HepG2 (cell line): Measurements from ENCODE around the gene ABHD17A. TPM values are rescaled to one million over a fixed set of nuclear protein-coding genes. Genes with fewer than 3 reads are reported as not detected.

Source experiments
- BORCS8-MEF2B ChIP-seq: sonication (generic); formaldehyde crosslinking; IDR thresholded peaks from 2 replicates; pipeline ENCODE4 v1.8.0; 2022; ENCODE audit warnings: mild to moderate bottlenecking, missing genetic modification reagents
- HOXA3 ChIP-seq: sonication (generic); formaldehyde crosslinking; IDR thresholded peaks from 2 replicates; pipeline ENCODE4 v1.5.0; 2020; ENCODE audit warnings: missing genetic modification reagents
- ISX ChIP-seq: sonication (generic); formaldehyde crosslinking; conservative IDR thresholded peaks from 2 replicates; pipeline ENCODE4 v1.5.0; 2020; ENCODE audit warnings: missing genetic modification reagents
- MYC ChIP-seq: sonication (generic); formaldehyde crosslinking; IDR thresholded peaks from 2 replicates; pipeline ENCODE4 v1.9.0; 2021; ENCODE audit warnings: missing genetic modification reagents, borderline replicate concordance
- RAD21 ChIP-seq: fragments of 450-650 bp; formaldehyde crosslinking; IDR thresholded peaks from 2 replicates; pipeline ENCODE4 v1.5.0; 2020; ENCODE audit warnings: mild to moderate bottlenecking
- SAFB2 ChIP-seq: sonication (generic); formaldehyde crosslinking; IDR thresholded peaks from 2 replicates; pipeline ENCODE4 v1.5.1; 2020; ENCODE audit warnings: missing genetic modification reagents, low read depth, mild to moderate bottlenecking, borderline replicate concordance
- TOE1 ChIP-seq: sonication (generic); formaldehyde crosslinking; IDR thresholded peaks from 2 replicates; pipeline ENCODE4 v1.4.0; 2020; ENCODE audit warnings: mild to moderate bottlenecking, missing genetic modification reagents
- ZC3H13 ChIP-seq: sonication (generic); formaldehyde crosslinking; IDR thresholded peaks from 2 replicates; pipeline ENCODE4 v1.8.1; 2023; ENCODE audit warnings: mild to moderate bottlenecking, missing genetic modification reagents, moderate library complexity
- ZIK1 ChIP-seq: sonication (generic); formaldehyde crosslinking; IDR thresholded peaks from 2 replicates; pipeline ENCODE4 v1.5.0; 2020; ENCODE audit warnings: mild to moderate bottlenecking, low read depth, missing genetic modification reagents, borderline replicate concordance
- ZNF772 ChIP-seq: sonication (generic); formaldehyde crosslinking; IDR thresholded peaks from 2 replicates; pipeline ENCODE4 v1.5.0; 2020; ENCODE audit warnings: mild to moderate bottlenecking, missing genetic modification reagents
- ZNF781 ChIP-seq: sonication (generic); formaldehyde crosslinking; IDR thresholded peaks from 2 replicates; pipeline ENCODE4 v1.5.1; 2020; ENCODE audit warnings: borderline replicate concordance, mild to moderate bottlenecking, missing genetic modification reagents; ENCODE audit errors: not compliant biosample characterization
- ZSCAN31 ChIP-seq: sonication (generic); formaldehyde crosslinking; IDR thresholded peaks from 2 replicates; pipeline ENCODE4 v1.5.0; 2020; ENCODE audit warnings: low read depth, mild to moderate bottlenecking, missing genetic modification reagents
- ZZZ3 ChIP-seq: sonication (generic); formaldehyde crosslinking; IDR thresholded peaks from 2 replicates; pipeline ENCODE4 v1.4.0; 2020; ENCODE audit warnings: missing genetic modification reagents, mild to moderate bottlenecking, borderline replicate concordance
- polyA plus RNA-seq, 8 experiments: library from polyadenylated mRNA; depleted of rRNA in 3 of 8; stranded (reverse) in 7 of 8; unstranded in 1 of 8; fragments of >200 nt; fragmentation: Illumina TruSeq in 4 of 8; extraction: Trizol in 4 of 8; gene quantifications; 2 replicates each; pipeline versions ENCODE4 v1.2.1 to v1.2.3, GENCODE V29; 2011 to 2016; ENCODE audit warnings: low read depth in 4 of 8, missing spikeins in 1 of 8, mixed read lengths in 1 of 8; ENCODE audit not compliant: insufficient read depth in 1 of 8
- total RNA-seq, 5 experiments: library from RNA; depleted of rRNA; stranded (reverse); fragments of >200 nt; fragmentation: Illumina TruSeq; extraction: Trizol; gene quantifications; 2 replicates each; pipeline ENCODE4 v1.2.3, GENCODE V29; 2016; ENCODE audit warnings: low read depth in 1 of 5
- TF ChIP-seq, protein P1 (sequence below): sonication (generic); formaldehyde crosslinking; IDR thresholded peaks from 2 replicates; pipeline ENCODE4 v1.9.0; 2021; ENCODE audit warnings: missing genetic modification reagents, mild to moderate bottlenecking, borderline replicate concordance
- TF ChIP-seq, protein P2 (sequence below): sonication (generic); formaldehyde crosslinking; IDR thresholded peaks from 2 replicates; pipeline ENCODE4 v1.4.0; 2020; ENCODE audit warnings: missing genetic modification reagents, mild to moderate bottlenecking, borderline replicate concordance
- TF ChIP-seq, protein P3 (sequence below): sonication (generic); formaldehyde crosslinking; IDR thresholded peaks from 2 replicates; pipeline ENCODE4 v1.5.1; 2020; ENCODE audit warnings: missing genetic modification reagents, mild to moderate bottlenecking, borderline replicate concordance
- TF ChIP-seq, protein P4 (sequence below): sonication (generic); formaldehyde crosslinking; IDR thresholded peaks from 2 replicates; pipeline ENCODE4 v1.4.0; 2020; ENCODE audit warnings: missing genetic modification reagents, borderline replicate concordance
- TF ChIP-seq, protein P5 (sequence below): sonication (generic); formaldehyde crosslinking; IDR thresholded peaks from 2 replicates; pipeline ENCODE4 v1.4.0; 2020; ENCODE audit warnings: mild to moderate bottlenecking, missing genetic modification reagents, borderline replicate concordance

ABHD17A gene
- total and polyA plus RNA-seq, 2 of the 13 experiments (the other 11 are each of a cell fraction or from before 2014, with no cell fraction given), result 27.7 to 40.8 TPM

DNA sequence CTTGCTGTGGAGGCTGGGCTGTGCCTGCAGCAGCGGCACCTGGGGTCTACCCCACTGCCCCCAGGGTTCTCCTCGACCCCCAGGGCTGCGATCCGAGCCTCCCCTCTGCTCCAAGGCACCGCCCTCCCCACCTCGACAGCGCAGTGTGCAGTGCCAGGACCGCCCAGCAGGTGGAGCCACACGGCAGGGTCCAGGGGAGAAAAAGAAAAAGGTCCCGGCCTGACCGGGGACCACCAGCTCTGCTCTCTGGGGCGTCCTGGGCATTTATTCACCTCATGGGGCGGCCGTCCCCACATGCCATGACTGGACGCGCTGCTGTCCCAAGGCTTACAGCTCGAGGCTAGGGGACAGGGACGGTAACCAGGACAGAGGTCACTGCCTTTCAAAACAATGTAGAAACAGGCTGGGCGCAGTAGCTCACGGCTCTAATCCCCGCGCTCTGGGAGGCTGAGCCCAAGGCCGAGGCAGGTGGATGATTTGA lies 47.6 kb downstream of the ABHD17A start (continued):
- TF ChIP-seq ZNF781 (CRISPR knock-in tag) (peak; percentile 40), ZNF772 (CRISPR knock-in tag) (peak; percentile 45; the same call in 1 of the 2 replicates), ZIK1 (CRISPR knock-in tag) (no peak), TOE1 (CRISPR knock-in tag) (no peak), ZC3H13 (CRISPR knock-in tag) (no peak), ZZZ3 (CRISPR knock-in tag) (no peak), MYC (no peak), ISX (no peak), ZSCAN31 (CRISPR knock-in tag) (peak; percentile 66; the same call in 1 of the 2 replicates), RAD21 (CRISPR knock-in tag) (peak; percentile 74), BORCS8-MEF2B (CRISPR knock-in tag) (peak; percentile 27; the same call in 1 of the 2 replicates), HOXA3 (CRISPR knock-in tag) (0 out of 2 replicates have a peak, but pooled peaks have one; percentile 33), SAFB2 (no peak)
- TF ChIP-seq, protein P1, sequence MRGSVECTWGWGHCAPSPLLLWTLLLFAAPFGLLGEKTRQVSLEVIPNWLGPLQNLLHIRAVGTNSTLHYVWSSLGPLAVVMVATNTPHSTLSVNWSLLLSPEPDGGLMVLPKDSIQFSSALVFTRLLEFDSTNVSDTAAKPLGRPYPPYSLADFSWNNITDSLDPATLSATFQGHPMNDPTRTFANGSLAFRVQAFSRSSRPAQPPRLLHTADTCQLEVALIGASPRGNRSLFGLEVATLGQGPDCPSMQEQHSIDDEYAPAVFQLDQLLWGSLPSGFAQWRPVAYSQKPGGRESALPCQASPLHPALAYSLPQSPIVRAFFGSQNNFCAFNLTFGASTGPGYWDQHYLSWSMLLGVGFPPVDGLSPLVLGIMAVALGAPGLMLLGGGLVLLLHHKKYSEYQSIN (CRISPR knock-in tag), result no peak
- TF ChIP-seq, protein P2, sequence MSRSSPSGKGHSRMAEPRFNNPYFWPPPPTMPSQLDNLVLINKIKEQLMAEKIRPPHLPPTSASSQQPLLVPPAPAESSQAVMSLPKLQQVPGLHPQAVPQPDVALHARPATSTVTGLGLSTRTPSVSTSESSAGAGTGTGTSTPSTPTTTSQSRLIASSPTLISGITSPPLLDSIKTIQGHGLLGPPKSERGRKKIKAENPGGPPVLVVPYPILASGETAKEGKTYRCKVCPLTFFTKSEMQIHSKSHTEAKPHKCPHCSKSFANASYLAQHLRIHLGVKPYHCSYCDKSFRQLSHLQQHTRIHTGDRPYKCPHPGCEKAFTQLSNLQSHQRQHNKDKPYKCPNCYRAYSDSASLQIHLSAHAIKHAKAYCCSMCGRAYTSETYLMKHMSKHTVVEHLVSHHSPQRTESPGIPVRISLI (CRISPR knock-in tag), result no peak
- TF ChIP-seq, protein P3, sequence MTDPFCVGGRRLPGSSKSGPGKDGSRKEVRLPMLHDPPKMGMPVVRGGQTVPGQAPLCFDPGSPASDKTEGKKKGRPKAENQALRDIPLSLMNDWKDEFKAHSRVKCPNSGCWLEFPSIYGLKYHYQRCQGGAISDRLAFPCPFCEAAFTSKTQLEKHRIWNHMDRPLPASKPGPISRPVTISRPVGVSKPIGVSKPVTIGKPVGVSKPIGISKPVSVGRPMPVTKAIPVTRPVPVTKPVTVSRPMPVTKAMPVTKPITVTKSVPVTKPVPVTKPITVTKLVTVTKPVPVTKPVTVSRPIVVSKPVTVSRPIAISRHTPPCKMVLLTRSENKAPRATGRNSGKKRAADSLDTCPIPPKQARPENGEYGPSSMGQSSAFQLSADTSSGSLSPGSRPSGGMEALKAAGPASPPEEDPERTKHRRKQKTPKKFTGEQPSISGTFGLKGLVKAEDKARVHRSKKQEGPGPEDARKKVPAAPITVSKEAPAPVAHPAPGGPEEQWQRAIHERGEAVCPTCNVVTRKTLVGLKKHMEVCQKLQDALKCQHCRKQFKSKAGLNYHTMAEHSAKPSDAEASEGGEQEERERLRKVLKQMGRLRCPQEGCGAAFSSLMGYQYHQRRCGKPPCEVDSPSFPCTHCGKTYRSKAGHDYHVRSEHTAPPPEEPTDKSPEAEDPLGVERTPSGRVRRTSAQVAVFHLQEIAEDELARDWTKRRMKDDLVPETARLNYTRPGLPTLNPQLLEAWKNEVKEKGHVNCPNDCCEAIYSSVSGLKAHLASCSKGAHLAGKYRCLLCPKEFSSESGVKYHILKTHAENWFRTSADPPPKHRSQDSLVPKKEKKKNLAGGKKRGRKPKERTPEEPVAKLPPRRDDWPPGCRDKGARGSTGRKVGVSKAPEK, result no peak
- TF ChIP-seq, protein P4, sequence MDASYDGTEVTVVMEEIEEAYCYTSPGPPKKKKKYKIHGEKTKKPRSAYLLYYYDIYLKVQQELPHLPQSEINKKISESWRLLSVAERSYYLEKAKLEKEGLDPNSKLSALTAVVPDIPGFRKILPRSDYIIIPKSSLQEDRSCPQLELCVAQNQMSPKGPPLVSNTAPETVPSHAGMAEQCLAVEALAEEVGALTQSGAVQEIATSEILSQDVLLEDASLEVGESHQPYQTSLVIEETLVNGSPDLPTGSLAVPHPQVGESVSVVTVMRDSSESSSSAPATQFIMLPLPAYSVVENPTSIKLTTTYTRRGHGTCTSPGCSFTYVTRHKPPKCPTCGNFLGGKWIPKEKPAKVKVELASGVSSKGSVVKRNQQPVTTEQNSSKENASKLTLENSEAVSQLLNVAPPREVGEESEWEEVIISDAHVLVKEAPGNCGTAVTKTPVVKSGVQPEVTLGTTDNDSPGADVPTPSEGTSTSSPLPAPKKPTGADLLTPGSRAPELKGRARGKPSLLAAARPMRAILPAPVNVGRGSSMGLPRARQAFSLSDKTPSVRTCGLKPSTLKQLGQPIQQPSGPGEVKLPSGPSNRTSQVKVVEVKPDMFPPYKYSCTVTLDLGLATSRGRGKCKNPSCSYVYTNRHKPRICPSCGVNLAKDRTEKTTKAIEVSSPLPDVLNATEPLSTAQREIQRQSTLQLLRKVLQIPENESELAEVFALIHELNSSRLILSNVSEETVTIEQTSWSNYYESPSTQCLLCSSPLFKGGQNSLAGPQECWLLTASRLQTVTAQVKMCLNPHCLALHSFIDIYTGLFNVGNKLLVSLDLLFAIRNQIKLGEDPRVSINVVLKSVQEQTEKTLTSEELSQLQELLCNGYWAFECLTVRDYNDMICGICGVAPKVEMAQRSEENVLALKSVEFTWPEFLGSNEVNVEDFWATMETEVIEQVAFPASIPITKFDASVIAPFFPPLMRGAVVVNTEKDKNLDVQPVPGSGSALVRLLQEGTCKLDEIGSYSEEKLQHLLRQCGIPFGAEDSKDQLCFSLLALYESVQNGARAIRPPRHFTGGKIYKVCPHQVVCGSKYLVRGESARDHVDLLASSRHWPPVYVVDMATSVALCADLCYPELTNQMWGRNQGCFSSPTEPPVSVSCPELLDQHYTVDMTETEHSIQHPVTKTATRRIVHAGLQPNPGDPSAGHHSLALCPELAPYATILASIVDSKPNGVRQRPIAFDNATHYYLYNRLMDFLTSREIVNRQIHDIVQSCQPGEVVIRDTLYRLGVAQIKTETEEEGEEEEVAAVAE, result no peak
- TF ChIP-seq, protein P5, sequence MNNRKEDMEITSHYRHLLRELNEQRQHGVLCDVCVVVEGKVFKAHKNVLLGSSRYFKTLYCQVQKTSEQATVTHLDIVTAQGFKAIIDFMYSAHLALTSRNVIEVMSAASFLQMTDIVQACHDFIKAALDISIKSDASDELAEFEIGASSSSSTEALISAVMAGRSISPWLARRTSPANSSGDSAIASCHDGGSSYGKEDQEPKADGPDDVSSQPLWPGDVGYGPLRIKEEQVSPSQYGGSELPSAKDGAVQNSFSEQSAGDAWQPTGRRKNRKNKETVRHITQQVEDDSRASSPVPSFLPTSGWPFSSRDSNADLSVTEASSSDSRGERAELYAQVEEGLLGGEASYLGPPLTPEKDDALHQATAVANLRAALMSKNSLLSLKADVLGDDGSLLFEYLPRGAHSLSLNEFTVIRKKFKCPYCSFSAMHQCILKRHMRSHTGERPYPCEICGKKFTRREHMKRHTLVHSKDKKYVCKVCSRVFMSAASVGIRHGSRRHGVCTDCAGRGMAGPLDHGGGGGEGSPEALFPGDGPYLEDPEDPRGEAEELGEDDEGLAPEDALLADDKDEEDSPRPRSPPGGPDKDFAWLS (CRISPR knock-in tag), result no peak
